B cell (primary cell): ENCODE results near the gene CYRIA.

ENCODE experiments used
- EZH2 ChIP-seq: IDR thresholded peaks from 2 replicates; pipeline ENCODE4 v1.6.1; 2012; ENCODE audit warnings: borderline replicate concordance, low read depth, mild to moderate bottlenecking, moderate library complexity, low read length; ENCODE audit not compliant: insufficient read depth, poor library complexity, severe bottlenecking
- TF ChIP-seq, protein P1 (sequence below): fragments of 200-600 bp; IDR thresholded peaks from one replicate; pipeline ENCODE4 v1.8.0; 2022; ENCODE audit warnings: antibody characterized with exemption, mild to moderate bottlenecking

DNA sequence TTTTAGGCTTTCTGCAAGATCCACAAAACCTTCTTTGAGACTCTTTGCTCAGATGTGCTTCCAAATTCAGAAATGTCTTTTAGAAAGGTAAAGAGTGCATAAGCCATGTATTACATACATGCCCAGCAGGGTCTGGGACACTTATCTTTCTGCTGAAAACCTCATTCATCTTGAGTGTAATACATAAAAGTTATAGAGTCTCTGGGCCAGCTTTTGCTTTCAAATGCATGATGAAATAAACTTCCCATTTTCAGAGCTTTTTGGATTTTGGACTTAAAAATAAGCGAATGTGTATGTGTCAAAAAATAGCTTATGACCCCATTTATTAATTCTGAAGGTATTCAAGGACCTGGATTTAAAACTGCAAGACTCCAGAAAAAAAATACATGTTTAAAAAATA lies 8.0 kb downstream of the CYRIA start:
- no peak for TF ChIP-seq EZH2
- TF ChIP-seq, protein P1, sequence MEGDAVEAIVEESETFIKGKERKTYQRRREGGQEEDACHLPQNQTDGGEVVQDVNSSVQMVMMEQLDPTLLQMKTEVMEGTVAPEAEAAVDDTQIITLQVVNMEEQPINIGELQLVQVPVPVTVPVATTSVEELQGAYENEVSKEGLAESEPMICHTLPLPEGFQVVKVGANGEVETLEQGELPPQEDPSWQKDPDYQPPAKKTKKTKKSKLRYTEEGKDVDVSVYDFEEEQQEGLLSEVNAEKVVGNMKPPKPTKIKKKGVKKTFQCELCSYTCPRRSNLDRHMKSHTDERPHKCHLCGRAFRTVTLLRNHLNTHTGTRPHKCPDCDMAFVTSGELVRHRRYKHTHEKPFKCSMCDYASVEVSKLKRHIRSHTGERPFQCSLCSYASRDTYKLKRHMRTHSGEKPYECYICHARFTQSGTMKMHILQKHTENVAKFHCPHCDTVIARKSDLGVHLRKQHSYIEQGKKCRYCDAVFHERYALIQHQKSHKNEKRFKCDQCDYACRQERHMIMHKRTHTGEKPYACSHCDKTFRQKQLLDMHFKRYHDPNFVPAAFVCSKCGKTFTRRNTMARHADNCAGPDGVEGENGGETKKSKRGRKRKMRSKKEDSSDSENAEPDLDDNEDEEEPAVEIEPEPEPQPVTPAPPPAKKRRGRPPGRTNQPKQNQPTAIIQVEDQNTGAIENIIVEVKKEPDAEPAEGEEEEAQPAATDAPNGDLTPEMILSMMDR = no peak
